IPS-NIHi7 (cell line): ENCODE results near the gene LRRC4.

Experiments
- DNase-seq: peaks from one replicate; pipeline ENCODE4 v3.0.0; 2012; ENCODE audit warnings: mixed read lengths; ENCODE audit errors: extremely low spot score

The LRRC4 gene

DNA sequence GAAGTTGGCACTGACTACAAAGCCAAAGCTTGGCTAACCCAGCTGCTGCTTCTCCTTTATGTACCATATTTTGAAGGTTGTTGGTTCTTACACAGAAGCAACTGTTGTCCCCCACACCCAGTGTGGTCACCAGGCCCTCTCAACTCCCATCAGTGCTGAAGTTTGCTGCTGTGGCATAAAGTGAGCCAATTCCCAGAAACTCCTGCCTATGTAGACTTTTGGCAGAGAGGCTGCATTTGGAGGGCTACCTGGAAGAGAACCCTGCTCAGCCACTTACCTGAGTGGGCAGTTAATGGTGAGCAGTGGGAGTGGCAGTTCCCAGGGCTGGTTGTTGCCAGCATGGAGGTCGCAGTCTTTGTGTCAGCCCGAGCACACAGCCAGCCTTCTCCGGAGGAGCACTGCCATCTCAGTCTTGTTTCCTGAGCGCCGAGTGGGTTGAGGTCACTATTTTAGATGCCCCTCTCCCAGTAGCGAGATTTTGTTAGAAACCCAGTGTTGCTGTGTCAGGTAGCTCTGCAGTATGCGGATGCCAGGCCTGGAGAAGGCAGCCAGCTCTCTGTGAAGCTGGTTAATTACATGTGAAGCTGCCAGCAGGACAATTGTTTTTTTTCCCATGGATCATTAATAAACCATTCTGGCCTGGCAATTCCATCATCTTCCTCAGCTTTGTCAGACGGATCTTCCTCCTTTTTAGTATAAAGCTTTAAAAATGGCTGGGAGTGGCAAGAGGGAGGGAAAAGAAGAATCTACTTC, 24.5 kb downstream of the LRRC4 start:
- no peak for DNase-seq

DNA sequence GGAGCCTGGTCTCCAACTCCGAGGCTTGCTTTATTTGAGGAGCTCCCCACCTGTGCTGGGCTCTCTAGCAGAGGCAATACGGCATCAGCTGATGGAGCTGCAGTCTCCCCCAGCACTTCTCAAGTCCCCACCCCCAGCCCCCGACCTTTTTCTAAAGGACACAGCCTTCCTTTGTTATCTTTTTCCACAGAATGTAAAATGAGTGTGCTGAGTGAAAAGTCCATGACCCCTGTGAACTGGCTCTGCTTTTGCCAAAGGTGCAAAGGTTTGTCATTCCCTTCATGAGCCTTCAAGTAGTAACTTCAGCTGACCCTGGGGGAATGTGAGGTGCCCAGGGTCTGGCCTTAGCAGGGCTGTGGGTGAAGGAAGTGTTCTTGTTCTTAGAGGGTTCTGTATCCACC, 25.5 kb downstream of the LRRC4 start:
- DNase-seq, result no peak

DNA sequence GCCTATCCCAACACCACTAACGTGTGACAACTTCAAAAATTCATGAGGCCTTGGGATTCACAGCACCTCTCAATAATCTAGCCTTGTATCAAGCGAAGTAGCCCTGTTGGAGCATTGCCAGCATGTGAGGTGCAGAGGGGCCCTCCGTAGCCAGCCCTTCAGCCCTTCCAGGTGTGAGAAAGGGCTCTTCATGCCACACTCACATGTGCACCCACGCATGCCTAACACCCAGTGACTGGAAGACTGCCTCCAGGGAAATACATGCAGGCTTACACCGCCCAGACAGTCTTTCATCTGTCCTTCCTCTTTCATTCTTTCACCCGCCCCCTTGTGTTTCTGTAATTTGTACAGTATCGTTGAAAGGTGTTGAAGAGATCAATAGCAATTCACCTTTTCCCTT, 26.1 kb downstream of the LRRC4 start:
- DNase-seq, result no peak

DNA sequence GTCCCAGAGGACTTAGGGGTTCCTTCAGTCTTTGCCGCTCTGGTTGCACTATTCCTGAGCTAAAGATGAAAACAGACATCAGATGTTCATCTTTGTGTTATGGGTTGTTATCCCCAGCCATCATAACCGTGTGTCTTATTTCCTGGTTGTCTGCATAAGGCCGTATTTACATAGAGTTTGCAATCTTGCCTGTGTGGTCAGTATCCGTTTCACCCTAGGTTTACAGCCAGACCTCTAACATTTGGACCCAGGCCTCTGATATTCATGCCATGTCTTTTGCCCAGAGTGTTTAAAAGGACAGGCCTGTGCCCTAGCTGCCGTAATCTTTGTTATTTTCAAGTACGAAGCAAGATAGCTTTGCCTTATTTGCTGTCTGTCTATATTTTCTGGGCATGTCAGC, 26.6 kb downstream of the LRRC4 start:
- DNase-seq, result no peak

DNA sequence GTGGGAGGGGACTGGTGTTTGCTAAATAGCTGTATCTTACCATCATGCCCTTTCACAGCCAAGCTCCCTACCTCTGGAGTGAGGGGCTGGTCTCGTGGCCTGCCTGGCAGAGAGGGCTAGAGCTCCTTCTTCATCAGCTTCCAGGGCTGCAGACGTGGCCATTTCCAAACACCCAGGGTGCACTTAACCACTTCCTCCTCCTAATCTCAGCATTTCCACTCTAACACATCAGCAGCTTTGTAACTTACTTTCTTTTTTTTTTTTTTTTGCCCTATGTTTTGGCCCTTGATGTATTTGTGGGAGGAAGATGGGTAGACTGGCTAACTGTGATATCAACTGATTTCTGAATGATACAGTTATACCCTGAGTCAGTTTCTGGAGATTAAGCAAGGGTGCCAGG, 27.4 kb downstream of the LRRC4 start:
- DNase-seq, result no peak

DNA sequence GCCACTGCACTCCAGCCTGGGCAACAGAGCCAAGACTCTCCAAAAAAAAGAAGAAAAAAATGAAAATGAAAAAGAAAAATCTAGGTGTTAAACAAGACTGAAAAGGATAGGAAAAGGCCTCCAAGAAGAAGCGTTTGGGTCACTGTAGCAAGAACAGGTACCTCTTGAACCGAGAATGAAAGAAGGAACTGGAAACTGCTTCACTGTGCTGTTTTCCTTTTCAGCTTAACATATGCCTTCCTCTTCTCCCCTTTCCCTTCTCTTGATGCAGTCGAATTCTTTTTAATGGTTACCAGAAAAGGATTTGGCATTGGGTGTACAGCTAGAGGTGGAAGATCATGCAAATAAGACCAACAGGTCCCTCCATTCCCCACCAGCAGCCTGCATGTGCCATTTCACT, 28.1 kb downstream of the LRRC4 start:
- DNase-seq, result no peak

DNA sequence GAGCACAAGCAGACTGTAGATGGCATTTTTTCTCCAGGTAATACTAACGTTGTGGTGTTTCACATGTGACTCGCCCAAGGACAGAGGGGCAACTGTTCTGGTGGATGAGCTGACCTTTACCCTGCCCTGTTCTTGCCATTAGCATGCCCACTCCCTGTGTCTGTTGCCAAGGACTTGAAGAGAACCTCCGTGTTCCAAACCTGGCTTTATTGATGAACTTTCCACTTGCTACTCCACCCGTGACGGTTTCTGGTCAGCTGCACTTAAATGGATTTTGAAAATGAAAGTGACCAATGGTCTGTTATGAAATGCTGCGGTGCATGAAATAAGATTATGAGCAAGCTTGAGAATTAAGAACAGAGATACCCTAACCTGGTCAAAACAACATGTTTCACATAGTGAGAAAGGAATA, 30.4 kb downstream of the LRRC4 start:
- no peak for DNase-seq

DNA sequence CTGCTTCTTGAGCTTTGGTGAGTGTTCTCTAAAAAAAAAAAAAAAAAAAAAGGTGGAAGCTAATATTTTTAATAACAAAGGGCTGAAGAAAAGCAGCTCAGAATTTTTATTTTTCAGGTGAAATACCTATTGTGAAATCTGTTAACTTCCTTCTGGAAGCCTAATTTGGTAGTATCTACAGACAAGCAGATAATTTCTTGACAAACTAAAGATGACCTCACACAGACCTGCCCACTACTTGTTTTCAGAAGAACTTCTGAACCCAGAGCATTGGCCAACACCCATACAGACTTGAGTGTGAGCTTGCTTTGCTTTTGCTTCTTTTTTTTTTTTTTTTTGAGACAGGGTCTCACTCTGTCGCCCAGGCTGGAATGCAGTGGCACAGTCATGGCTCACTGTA, 31.2 kb downstream of the LRRC4 start:
- DNase-seq, result no peak

DNA sequence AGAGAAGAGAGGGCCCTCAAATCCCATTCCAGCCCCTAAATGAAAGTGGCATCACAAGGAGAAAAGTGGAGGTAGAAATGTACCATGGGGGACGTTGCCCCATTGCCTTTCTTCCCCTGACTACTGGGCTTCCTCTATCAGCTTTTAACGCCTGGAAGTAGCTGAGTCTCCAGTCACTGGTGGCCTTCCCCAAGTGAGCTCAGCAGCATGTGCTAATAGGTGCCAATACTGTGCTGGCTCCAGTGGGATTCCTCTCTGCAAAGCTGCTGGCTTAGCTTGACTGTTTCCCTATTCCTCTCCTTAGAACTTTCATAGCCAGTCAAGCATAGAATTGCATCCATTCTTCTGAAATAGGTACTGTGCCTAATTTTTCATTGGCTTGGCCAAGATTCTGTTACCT, 32.6 kb downstream of the LRRC4 start:
- no peak for DNase-seq

DNA sequence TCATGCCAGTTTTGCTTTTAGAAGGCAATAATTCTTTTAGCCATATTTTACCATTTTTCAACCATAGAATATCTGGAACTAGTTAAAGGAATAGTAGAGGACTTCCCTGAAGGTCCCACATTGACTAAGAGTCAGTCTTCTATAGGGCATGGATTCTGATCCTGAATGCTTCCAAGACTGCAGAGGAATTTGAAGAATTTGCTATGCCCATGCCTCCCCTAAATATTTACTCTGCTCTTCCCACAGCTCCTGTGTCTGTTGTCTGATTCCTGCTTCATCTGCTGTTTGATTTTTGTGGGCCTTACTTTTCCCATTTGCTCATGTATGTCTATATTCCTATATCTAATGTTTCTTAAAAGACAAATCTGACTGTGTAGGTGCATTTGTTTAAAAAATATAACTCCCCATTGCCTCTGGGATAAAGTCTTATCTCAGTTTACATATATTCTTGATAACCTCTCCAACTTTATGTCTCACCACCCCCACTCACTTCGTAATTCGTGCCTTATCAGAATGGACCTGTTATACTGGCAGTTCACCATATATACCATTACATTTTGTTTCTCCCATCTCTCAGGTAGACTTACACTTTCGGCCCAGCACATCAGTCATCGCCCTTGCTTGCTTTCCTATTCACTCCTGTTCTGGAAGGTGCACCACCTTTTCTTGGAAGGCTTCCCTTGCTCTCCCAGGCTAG, 33.9 kb downstream of the LRRC4 start:
- DNase-seq, result no peak

DNA sequence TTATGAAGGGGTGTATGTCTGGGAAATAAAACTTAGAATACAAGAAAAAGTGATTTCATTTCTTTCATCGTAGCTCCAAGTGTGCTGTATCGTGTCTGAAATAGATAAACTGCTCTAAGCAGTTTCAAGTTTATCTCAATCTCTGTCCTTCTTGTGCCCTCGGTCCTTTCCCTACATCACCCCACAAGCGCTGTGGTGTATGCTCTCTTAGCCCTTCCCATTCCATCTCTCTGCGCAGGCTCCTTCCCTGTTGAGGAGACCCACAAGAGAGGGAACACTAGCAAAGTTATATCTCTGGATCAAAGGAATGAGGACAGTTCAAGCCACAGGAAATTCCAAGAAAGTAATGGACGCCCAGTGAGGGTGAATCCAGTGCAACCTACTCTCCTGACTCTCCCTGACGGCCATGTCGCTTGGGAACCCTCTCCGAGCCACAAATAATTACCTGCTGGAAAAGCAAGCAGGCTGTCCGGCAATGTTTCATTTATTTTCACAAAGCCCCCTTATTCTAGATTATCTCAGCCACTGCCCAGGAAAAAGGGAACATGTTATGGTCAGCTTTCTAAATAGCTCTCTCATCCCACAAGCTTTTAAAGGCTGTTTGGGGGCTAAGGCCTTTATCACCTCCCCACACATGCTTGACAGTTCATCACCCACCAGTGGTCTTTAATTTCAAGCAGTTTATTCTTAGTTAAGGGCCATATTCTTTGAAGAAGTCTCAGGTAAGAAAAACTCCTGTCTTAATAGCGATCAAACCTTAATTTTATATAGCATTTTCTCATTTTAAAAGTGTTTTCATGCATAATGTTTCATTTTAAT, 34.8 kb downstream of the LRRC4 start:
- DNase-seq, result no peak

DNA sequence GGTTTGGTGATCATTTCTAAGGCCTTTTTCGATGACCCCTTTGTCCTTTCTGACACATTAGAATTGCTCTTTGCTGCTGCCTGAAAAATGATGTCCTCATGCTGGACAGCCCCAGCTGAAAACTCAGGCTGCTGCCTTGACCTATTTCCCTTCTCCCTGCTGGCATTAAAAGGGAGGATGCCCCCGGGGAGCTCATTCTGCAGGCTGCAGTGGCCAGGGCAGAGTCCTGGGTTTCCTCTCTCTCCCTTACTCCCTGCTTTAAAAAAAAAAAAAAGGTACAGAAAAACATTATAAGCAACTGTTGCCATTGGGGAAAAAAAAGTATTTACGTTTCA, 35.4 kb downstream of the LRRC4 start:
- no peak for DNase-seq

DNA sequence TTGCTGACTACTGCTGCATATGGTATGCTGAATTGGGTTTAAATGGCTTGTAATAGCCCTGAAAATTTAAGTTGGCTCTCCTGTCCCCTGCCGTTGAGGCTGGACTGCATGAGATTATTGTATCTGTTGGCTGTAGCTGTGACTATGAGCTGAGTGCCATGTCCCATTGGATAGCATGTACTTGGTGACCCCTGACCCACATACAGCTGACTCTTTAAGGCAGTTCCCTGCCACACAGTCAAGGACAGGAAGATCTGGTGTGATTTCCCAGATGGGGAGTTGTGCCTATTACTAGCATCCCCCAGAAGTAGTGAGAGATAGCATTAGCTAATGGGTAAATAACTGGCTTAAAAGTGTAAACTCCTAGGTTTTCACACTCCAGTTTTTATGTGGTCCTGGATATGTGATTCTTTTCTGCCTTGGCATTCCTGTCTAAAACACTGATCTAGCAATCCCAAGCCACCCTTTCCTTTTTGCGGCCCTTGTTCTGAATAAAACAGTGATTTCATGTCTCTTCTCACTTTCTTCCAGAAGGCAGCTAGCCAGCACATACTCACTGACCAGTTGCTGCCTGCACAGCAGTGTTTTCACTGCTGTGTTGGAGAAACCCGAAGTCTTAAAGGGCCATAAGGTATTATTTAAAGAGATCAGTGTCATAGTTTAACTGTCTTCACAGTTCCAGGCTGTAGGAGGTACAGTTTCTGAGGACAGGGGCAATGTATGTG, 35.9 kb downstream of the LRRC4 start:
- DNase-seq, result no peak

DNA sequence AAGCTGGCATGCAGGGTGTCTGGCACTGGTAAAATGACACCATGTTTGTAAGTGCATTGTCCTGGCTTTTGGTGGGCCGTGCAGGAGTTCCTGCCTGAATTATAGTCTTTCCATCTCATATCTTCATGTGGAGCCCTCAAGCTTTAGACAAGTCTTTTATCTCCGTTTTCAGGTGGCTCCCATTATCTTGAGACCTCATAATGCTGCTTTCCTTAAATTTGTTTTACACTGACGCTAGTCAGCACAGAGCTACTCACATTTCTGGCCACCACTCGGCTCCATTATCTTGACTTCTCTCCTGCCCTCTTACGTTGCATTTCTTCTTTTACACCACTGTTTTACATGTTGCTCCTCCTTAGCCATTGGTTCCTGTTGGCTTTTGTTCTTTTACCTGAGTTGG, 37.2 kb downstream of the LRRC4 start:
- DNase-seq, result no peak

DNA sequence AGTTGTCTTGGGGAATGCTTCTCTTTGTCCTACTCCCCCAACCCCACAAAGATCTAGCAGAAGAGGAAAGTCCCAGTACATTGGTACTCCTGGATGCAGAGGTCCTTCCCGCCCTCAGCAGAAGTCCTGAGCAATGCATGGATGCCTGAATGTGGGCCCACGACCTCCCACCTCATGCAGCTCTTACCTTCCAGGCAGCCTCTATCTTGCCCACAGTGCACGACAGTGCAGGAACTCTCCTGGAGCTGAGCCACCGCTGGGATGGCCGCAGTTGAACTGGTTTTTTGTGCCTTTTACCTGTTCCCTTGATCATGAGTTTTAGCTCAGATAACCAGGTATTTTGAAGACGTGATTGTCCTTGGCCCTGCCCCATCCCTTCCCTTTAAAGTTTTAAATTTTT, 37.9 kb downstream of the LRRC4 start:
- DNase-seq, result no peak

DNA sequence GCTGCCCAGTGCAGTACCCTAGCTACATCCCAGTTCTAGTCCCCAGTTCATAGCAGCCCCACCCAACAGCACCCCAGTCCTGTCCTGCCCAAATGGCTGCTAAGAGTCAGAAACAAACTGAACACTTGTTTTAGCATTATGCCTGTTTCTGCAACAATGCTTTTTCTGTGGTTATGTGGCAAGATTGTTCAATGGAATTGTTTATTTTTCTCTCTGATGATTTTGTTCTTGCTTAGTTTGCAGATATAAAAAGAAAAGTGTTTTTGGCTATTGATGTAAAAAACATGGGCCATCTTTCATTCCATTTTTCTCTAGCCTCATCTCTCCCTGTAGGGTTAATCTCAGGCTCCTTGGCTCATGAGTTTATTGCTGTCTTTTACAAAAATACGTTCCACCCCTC, 42.5 kb downstream of the LRRC4 start:
- no peak for DNase-seq

DNA sequence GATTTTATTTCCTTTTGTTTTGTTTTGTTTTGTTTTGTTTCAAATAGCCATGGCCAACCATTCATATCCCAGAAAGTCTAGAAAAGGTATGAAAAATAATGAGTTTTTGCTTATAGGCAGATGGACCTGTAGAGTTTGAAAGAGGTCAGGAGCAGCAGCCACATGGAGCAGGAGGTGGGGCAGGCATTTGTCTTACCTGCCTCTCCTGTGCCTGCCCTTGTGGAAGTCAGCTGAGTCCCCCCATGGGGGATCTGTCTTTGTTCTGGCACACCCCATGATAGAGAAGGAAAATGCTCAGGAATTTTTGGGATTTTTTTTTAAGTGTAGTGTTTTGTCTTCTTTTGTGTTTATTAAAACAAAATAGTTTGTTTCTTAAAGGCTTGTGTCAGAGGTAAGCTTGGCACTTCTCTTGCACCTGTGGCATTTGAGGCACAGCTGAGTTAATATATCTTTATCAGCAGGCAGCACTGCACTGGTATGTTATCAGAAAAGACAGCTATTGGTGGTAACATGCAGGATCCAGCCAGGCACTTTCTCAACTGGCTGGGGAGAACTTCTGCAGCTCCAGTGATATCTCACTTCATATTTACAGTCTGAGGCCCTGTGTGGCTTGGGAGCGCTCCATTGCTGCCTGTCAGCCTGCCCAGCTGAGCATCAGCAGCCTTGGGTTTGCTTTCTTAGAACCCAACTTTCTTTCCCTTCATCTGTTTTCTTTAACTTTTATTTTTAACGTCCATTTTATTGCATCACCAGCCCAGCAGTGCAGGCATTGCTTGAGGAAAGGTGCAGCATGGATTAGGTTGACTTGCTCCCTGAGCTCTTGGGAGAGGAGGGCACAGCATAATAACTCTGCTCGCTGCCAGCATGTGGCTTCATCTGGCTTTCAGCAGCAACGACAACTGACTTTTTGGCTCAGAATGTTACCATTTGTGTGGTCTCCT, 44.4 kb downstream of the LRRC4 start:
- DNase-seq, result no peak

DNA sequence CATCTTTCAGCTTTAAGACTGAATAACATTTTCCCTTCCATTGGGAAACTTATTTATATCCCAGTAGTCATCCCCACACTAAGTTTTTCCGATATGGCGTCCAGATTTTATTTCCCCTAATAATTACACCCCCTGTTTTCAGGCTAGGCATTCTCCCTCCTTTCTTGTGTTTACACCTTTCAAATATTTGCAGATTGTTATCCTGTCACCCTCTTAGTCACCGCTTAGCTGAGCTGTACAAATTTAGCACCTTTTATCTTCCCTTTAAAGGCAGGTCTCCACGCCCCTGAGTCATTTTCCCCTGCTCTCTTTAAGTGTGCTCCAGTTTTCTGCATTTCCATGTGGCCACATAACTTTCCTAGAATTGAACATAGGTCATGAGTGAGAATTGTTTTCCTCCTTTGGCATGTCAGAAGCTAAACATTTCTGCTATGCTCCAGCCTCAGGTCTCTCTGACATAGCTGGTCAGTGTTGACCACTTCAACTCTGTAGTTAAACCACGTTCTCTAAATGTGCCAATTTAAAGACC, 47.4 kb downstream of the LRRC4 start:
- DNase-seq, result no peak

DNA sequence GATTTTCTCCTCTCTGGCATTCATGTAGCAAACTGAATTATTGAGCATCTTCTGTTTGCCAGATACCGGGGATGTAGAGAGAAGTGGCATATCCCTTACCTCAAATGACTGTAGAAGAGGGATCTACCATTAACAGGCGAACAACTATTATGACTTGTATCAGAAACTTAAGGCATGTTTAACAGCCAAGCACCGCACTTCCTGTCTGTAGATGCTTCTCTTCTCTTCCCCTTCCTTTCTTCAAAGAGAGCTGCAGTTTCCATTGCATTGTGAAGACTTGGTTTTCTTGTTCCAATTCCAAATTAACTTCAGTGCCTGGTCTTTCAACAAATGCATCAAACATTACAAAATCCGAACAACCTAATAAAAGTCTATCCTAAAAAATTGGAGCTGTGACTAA, 49.3 kb downstream of the LRRC4 start:
- no peak for DNase-seq

DNA sequence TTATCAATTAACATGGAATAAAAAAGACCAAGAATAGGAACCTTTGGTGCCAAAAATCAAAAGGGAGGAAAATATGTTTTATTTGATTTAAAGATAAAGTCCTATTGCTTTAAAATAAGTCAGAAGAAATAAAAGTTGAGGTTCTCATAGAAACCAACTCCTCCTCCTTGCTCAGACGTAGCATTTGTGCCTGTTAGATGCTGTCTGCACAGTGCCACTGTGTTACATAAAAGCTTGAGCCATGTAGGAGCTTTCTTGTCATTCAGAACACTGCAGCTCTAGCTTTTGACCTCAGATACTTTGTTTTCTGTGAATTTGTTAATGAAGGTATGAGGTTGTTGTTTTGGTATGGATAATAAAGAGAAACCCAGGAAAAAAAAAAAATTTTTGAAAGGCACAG, 50.3 kb downstream of the LRRC4 start:
- DNase-seq, result no peak

DNA sequence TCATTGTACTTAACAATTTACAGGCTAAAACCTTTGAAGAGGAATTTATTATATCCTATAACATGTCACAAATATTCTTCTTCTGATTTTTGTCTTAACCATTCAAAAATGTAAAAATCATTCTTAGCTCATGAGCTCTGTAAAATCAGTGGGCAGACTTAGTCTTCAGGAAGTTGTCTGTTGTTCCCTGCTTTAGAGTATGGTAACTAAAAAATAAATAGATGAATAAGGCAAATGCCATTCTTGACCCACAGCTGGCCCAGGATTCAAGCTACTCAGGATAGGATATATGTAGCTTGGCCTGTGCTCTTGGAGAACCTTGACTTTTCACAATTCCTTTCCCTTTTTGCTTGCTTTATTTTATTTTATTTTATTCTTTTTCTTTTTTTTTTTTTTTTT, 51.5 kb downstream of the LRRC4 start:
- DNase-seq, result no peak
